ENCODE results near the gene FCMR. TPM values are rescaled to one million over a fixed set of nuclear protein-coding genes. Genes with fewer than 3 reads are reported as not detected.

Gene FCMR
- total RNA-seq, 4 donors from 2014 or later, result 2.5 to 3.3 (median 3.2) TPM; not detected in 1

GRCh38 chr1:206913766-206914537 is 7.8 kb downstream of the FCMR start:
- 87% methylated on average over 12 of the region's 12 CpGs for WGBS
- Histone ChIP-seq H3K27me3 (peaks cover 0 to 36% (median 0%) of the 10 kb centered on the region in 4 donors), H3K36me3 (no peaks in the 10 kb centered on the region), H3K27ac (replicated peaks in 1 of 4) (no peak overlapping the region), H3K4me1 (peaks cover 14 to 31% (median 21%) of the 10 kb centered on the region in 4 donors), H3K4me3 (no peak overlapping the region), H3K9me3 (no peaks in the 10 kb centered on the region)
- TF ChIP-seq EP300 (IDR thresholded peaks at IDR 0.05), result no peak
- TF ChIP-seq CTCF (IDR thresholded peaks at IDR 0.05), result no peak
- no peak for TF ChIP-seq POLR2A (IDR thresholded peaks at IDR 0.05; ENCODE audit: low read depth)
- no peak for DNase-seq (ENCODE audit: extremely low spot score)
- intact Hi-C loops (cut with DNase I), result loop anchor here (2.0 to 10.0 kb wide), 3 partner anchors 105 to 419 kb away; no protein-coding TSS in a partner anchor

GRCh38 chr1:206912445-206913095 is 9.2 kb downstream of the FCMR start:
- Histone ChIP-seq H3K36me3 (no peaks in the 10 kb centered on the region), H3K4me3 (no peak overlapping the region), H3K27me3 (peaks cover 0 to 46% (median 0%) of the 10 kb centered on the region in 4 donors), H3K27ac (replicated peaks in 1 of 4) (no peak overlapping the region), H3K4me1 (peaks cover 14 to 37% (median 24%) of the 10 kb centered on the region in 4 donors), H3K9me3 (no peaks in the 10 kb centered on the region)
- peak; percentile 94 for DNase-seq (ENCODE audit: extremely low spot score)
- TF ChIP-seq POLR2AphosphoS5 (IDR thresholded peaks at IDR 0.05) (peak; percentile 28 to 61), EP300 (IDR thresholded peaks at IDR 0.05) (no peak), POLR2A (IDR thresholded peaks at IDR 0.05; ENCODE audit: low read depth) (no peak), CTCF (IDR thresholded peaks at IDR 0.05) (peak; percentile 84 to 93 (median 86))
- 26% methylated on average over 7 of the region's 7 CpGs for WGBS
- intact Hi-C loops (cut with DNase I), result loop anchor here (2.0 to 10.0 kb wide), 3 partner anchors 104 to 418 kb away; no protein-coding TSS in a partner anchor

GRCh38 chr1:206911064-206911663 is 10.6 kb downstream of the FCMR start:
- H3K9me3 ChIP-seq, result no peaks in the 10 kb centered on the region
- TF ChIP-seq POLR2AphosphoS5 (IDR thresholded peaks at IDR 0.05), result no peak
- no peak for TF ChIP-seq POLR2A (IDR thresholded peaks at IDR 0.05; ENCODE audit: low read depth)
- peak in 2 of 3 experiments; percentile 73 to 78 for TF ChIP-seq CTCF (IDR thresholded peaks at IDR 0.05)
- WGBS, result 0% methylated on average over 1 of the region's 1 CpG
- H3K27ac ChIP-seq (replicated peaks in 1 of 4), result no peak overlapping the region
- no peaks in the 10 kb centered on the region for H3K36me3 ChIP-seq
- peaks cover 14 to 37% (median 24%) of the 10 kb centered on the region in 4 donors for H3K4me1 ChIP-seq
- no peak overlapping the region for H3K4me3 ChIP-seq
- intact Hi-C loops (cut with DNase I), result loop anchor here (2.0 to 10.0 kb wide), 3 partner anchors 176 to 416 kb away; no protein-coding TSS in a partner anchor
- no peak for DNase-seq (ENCODE audit: extremely low spot score)
- H3K27me3 ChIP-seq, result peaks cover 0 to 46% (median 0%) of the 10 kb centered on the region in 4 donors

GRCh38 chr1:206909883-206910318 is 11.8 kb downstream of the FCMR start:
- Histone ChIP-seq H3K27me3 (peaks cover 0 to 39% (median 0%) of the 10 kb centered on the region in 4 donors), H3K9me3 (no peaks in the 10 kb centered on the region), H3K4me3 (peak overlapping the region; percentile 58 to 70 (median 63)), H3K27ac (replicated peaks in 1 of 4) (peak overlapping the region; percentile 28 to 60 (median 55)), H3K36me3 (no peaks in the 10 kb centered on the region), H3K4me1 (peaks cover 14 to 37% (median 24%) of the 10 kb centered on the region in 4 donors)
- TF ChIP-seq POLR2A (IDR thresholded peaks at IDR 0.05; ENCODE audit: low read depth) (no peak), EP300 (IDR thresholded peaks at IDR 0.05) (no peak), CTCF (IDR thresholded peaks at IDR 0.05) (no peak), POLR2AphosphoS5 (IDR thresholded peaks at IDR 0.05) (no peak)
- no peak for DNase-seq (ENCODE audit: extremely low spot score)
- 44% methylated on average over 6 of the region's 14 CpGs for WGBS
- intact Hi-C loops (cut with DNase I), result loop anchor here (2.0 to 10.0 kb wide), 4 partner anchors 43 to 415 kb away; partner anchors contain the start of gene IL20
